Right lobe of liver (tissue), 6 donors: ENCODE measurements around the gene SYPL2. TPM values are rescaled to one million over a fixed set of nuclear protein-coding genes. Genes with fewer than 3 reads are reported as not detected.
"Not testable (repeated sequence)": the region's sequence is repeated elsewhere in the genome, so short reads cannot be mapped to it uniquely, and the experiment has no call there.

Experiments used
- ATAC-seq, 4 donors: fragments of 200-7000 bp; cut with Tn5 transposase; one replicate each; pipeline ENCODE4 v1.9.1; 2020; ENCODE audit warnings: mild to moderate bottlenecking in 4 of 4, moderate library complexity in 4 of 4
- DNase-seq, 3 donors: peaks; one replicate each; pipeline ENCODE4 v3.0.0-alpha.2; 2020
- H3K27ac ChIP-seq, 3 donors: fragments of 200-600 bp; one replicate each; pipeline ENCODE4 v1.8.0; 2022
- H3K27me3 ChIP-seq, 2 donors: fragments of 200-600 bp; one replicate each; pipeline ENCODE4 v1.8.0; 2022
- H3K36me3 ChIP-seq, 4 donors: fragments of 200-600 bp; sonication (generic) in 1 of 4; one replicate each; pipeline versions ENCODE4 v1.5.1 to v1.8.0; 2017 to 2022; ENCODE audit warnings: control low read depth in 1 of 4
- H3K4me1 ChIP-seq, 4 donors: fragments of 200-600 bp; sonication (generic) in 1 of 4; one replicate each; pipeline versions ENCODE4 v1.5.1 to v1.8.0; 2017 to 2022; ENCODE audit warnings: control low read depth in 1 of 4
- H3K4me3 ChIP-seq, 3 donors: fragments of 200-600 bp; one replicate each; pipeline ENCODE4 v1.8.0; 2022
- H3K9me3 ChIP-seq, 4 donors: fragments of 200-600 bp; sonication (generic) in 1 of 4; one replicate each; pipeline versions ENCODE4 v1.5.1 to v1.8.0; 2017 to 2022; ENCODE audit warnings: control low read depth in 1 of 4
- CTCF ChIP-seq, 4 donors: fragments of 200-600 bp in 3 of 4; fragments of 450-650 bp in 1 of 4; IDR thresholded peaks; one replicate each; pipeline versions ENCODE4 v1.5.1 to v1.8.0; 2016 to 2022; ENCODE audit warnings: antibody characterized with exemption in 4 of 4, mild to moderate bottlenecking in 2 of 4
- POLR2A ChIP-seq: fragments of 450-650 bp; IDR thresholded peaks from one replicate; pipeline ENCODE4 v1.6.1; 2017; ENCODE audit warnings: antibody characterized with exemption, mild to moderate bottlenecking
- WGBS: methylation state at CpG from one replicate; pipeline ENCODE4 v1.1.6; 2018; ENCODE audit warnings: low coverage, low lambda C conversion rate; ENCODE audit not compliant: insufficient coverage; ENCODE audit errors: missing lambda C conversion rate; 5-methylcytosine and 5-hydroxymethylcytosine counted together
- intact Hi-C, 2 donors: fragments of 100-400 bp; cut with DNase I; formaldehyde crosslinking; loops; one replicate each; pipeline versions ENCODE4 v1.11.2 to v1.14.1; 2022
- total RNA-seq, 6 experiments: library from RNA; depleted of rRNA in 2 of 6; stranded (reverse); fragments of >200 nt in 2 of 6; fragmentation: NEBNext Ultra II Directional in 3 of 6; extraction: Animal tissue kit (Norgen Biotek cat#: 25700) in 3 of 6; gene quantifications; one replicate each; pipeline versions ENCODE4 v1.1.0 to v1.2.4, GENCODE V29; 2016 to 2023
- donor health status: DM: no; HTN: yes; CAD: no.
- donor health status: DM: no; HTN: no; CAD: no.
- donor health status: DM: no; HTN: no; CAD: no.
- donor health status: DM: no; HTN: yes; CAD: no.
- donor health status: DM: no; HTN: yes; CAD: no.

The SYPL2 gene
- total RNA-seq, 6 experiments from 2014 or later: 4.7 to 10.6 (median 6.0) TPM

DNA sequence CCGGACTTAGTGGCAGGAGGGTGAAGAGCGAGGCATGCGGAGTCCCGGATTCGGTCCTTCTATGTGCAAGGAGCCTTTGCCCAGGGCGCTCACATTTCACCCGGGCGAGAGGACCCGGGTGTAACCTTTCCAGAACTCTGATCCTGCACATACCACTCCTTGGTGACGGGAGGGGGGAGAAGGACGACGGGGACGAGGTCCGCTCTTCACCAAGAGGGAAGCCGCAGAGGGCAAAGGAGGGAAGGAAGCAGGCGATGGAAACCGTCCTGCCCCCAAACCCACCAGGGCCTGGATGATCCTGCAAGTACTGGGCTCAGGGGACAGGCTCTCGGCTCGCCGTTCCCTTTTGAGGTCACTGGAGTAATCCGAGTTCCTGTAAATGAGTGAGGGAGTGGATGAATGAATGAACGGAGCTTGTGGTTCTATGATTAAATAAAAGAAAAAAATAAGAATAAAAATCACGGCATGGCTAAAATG lies 993 bp downstream of the SYPL2 start:
- Histone ChIP-seq H3K4me3 (peak overlapping the region; percentile 62 to 72 (median 68)), H3K9me3 (no peaks in the 10 kb centered on the region), H3K27ac (no peak overlapping the region), H3K4me1 (peaks cover 0 to 6% (median 0%) of the 10 kb centered on the region in 4 donors), H3K27me3 (no peaks in the 10 kb centered on the region), H3K36me3 (no peaks in the 10 kb centered on the region)
- ATAC-seq (peak in 3 of 4 donors; percentile 34 to 53 (median 52)), DNase-seq (no peak)
- intact Hi-C loops: no loop called here
- TF ChIP-seq POLR2A (no peak), CTCF (IDR thresholded peaks at IDR 0.05) (no peak)
- WGBS: 17% methylated on average over 18 of the region's 23 CpGs

GRCh38 chr1:109468061-109468460 lies 1.7 kb downstream of the SYPL2 start:
- WGBS: no CpG with 5 or more reads among the region's 1 CpG
- Histone ChIP-seq H3K4me1 (peaks cover 0 to 6% (median 0%) of the 10 kb centered on the region in 4 donors), H3K36me3 (no peaks in the 10 kb centered on the region), H3K4me3 (no peak overlapping the region), H3K27ac (no peak overlapping the region), H3K9me3 (no peaks in the 10 kb centered on the region), H3K27me3 (no peaks in the 10 kb centered on the region)
- ATAC-seq (no peak), DNase-seq (no peak)
- intact Hi-C loops: no loop called here
- no peak for TF ChIP-seq CTCF (IDR thresholded peaks at IDR 0.05)
- TF ChIP-seq POLR2A: no peak

GRCh38 chr1:109468903-109469302 lies 2.6 kb downstream of the SYPL2 start:
- no peaks in the 10 kb centered on the region for H3K27me3 ChIP-seq
- intact Hi-C loops: no loop called here
- no peaks in the 10 kb centered on the region for H3K9me3 ChIP-seq
- no peak for ATAC-seq
- peaks cover 0 to 6% (median 0%) of the 10 kb centered on the region in 4 donors for H3K4me1 ChIP-seq
- no peak overlapping the region for H3K4me3 ChIP-seq
- WGBS: 13% methylated on average over 2 of the region's 2 CpGs
- no peaks in the 10 kb centered on the region for H3K36me3 ChIP-seq
- TF ChIP-seq CTCF (IDR thresholded peaks at IDR 0.05) (no peak), POLR2A (no peak)
- no peak overlapping the region for H3K27ac ChIP-seq
- no peak for DNase-seq

DNA sequence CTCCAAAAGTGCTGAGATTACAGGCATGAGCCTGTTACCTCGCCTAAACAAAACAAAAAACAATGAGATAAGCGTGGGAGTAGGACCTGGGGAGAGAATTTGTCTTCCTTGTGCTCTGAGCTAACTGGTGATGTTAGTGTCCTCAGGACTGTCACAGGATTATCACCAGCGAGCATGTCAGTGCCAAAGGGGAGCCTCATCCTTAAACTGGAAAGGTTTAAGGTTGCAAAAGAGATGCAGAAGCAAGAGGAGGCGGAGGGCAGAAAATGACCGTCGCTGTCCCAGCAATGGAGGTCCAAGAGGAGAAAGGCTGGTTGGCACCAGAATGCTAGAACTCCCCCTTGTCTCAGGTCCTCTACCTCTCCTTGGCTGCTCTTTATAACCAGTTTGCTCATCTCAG lies 3.9 kb downstream of the SYPL2 start:
- no peak overlapping the region for H3K27ac ChIP-seq
- DNase-seq (no peak), ATAC-seq (no peak)
- H3K27me3 ChIP-seq: no peaks in the 10 kb centered on the region
- H3K36me3 ChIP-seq: no peaks in the 10 kb centered on the region
- H3K9me3 ChIP-seq: no peaks in the 10 kb centered on the region
- no peak for TF ChIP-seq POLR2A
- peaks cover 0 to 6% (median 0%) of the 10 kb centered on the region in 4 donors for H3K4me1 ChIP-seq
- 61% methylated on average over 6 of the region's 6 CpGs for WGBS
- intact Hi-C loops: no loop called here
- no peak overlapping the region for H3K4me3 ChIP-seq

- Histone ChIP-seq H3K27me3 (no peaks in the 10 kb centered on the region), H3K4me3 (no peak overlapping the region), H3K4me1 (no peaks in the 10 kb centered on the region), H3K27ac (no peak overlapping the region), H3K9me3 (no peaks in the 10 kb centered on the region), H3K36me3 (no peaks in the 10 kb centered on the region)
- ATAC-seq (no peak), DNase-seq (peak in 1 of 3 donors; percentile 23)
- intact Hi-C loops: no loop called here
- WGBS: 52% methylated on average over 3 of the region's 3 CpGs
- TF ChIP-seq POLR2A (no peak), CTCF (IDR thresholded peaks at IDR 0.05) (no peak)
Measured at GRCh38 chr1:109472779-109473178, 6.4 kb downstream of the SYPL2 start.

- WGBS: 77% methylated on average over 9 of the region's 12 CpGs
- ATAC-seq, intact Hi-C loops, H3K4me1 ChIP-seq, H3K27me3 ChIP-seq, H3K27ac ChIP-seq, H3K9me3 ChIP-seq, H3K36me3 ChIP-seq, H3K4me3 ChIP-seq: not testable (repeated sequence)
- DNase-seq: peak in 1 of 3 donors; percentile 39
Measured at GRCh38 chr1:109473284-109474057, 7.1 kb downstream of the SYPL2 start.
